22Rv1 (cell line): ENCODE measurements around the gene NAA40.
A peak's percentile ranks its signal among the peaks of the same experiment; 100 is the strongest.

Source experiments
- H3K27ac ChIP-seq: fragments of 450-650 bp; 2 replicates; pipeline ENCODE4 v1.5.1; 2017
- ZFX ChIP-seq: fragments of 450-650 bp; IDR thresholded peaks from 2 replicates; pipeline ENCODE4 v1.6.1; 2017; ENCODE audit warnings: antibody characterized with exemption, borderline replicate concordance
- TF ChIP-seq, protein P1 (sequence below): fragments of 450-650 bp; IDR thresholded peaks from 2 replicates; pipeline ENCODE4 v1.5.1; 2017; ENCODE audit warnings: mild to moderate bottlenecking

The NAA40 gene

DNA sequence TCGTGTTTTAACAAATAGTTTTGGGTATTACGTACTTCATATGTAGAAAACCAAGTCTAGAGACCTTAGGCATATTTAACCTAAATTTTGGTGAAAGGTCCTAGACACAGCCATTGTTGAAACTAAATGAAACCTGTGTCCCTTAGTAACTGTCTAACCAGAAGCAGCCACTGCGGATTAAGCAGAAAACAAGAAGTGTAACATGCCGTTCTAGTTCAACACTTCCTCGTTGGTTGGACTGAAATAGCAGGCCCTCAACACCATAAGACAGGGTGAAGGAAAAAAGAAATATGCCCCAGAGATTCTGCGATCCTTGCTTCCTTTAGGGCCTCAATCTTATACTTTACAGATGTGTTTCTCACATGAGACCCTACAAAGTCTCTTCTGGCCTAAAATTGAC lies 2.0 kb downstream of the NAA40 start:
- no peak overlapping the region for H3K27ac ChIP-seq
- TF ChIP-seq ZFX, result no peak
- TF ChIP-seq, protein P1, sequence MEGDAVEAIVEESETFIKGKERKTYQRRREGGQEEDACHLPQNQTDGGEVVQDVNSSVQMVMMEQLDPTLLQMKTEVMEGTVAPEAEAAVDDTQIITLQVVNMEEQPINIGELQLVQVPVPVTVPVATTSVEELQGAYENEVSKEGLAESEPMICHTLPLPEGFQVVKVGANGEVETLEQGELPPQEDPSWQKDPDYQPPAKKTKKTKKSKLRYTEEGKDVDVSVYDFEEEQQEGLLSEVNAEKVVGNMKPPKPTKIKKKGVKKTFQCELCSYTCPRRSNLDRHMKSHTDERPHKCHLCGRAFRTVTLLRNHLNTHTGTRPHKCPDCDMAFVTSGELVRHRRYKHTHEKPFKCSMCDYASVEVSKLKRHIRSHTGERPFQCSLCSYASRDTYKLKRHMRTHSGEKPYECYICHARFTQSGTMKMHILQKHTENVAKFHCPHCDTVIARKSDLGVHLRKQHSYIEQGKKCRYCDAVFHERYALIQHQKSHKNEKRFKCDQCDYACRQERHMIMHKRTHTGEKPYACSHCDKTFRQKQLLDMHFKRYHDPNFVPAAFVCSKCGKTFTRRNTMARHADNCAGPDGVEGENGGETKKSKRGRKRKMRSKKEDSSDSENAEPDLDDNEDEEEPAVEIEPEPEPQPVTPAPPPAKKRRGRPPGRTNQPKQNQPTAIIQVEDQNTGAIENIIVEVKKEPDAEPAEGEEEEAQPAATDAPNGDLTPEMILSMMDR, result no peak

DNA sequence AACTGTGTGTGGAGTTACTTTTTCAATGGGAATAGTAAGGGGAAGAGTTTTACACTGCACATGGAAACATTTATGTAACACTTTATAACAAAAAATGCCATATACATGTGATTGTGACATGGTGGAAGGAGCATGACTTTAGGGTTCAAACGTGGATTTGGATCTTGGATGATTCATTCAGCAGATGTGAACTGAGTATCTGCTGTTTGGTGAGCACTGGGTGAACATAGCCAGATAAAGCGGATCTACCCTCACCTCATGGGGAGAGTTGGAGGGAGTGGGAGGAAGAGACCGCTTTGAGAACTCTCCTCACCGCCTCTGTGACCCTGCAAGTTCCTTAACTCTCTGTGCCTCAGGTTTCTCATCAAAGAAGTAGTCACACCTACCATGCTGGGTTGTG lies 3.1 kb downstream of the NAA40 start:
- no peak overlapping the region for H3K27ac ChIP-seq
- TF ChIP-seq, protein P1, result no peak
- no peak for TF ChIP-seq ZFX

DNA sequence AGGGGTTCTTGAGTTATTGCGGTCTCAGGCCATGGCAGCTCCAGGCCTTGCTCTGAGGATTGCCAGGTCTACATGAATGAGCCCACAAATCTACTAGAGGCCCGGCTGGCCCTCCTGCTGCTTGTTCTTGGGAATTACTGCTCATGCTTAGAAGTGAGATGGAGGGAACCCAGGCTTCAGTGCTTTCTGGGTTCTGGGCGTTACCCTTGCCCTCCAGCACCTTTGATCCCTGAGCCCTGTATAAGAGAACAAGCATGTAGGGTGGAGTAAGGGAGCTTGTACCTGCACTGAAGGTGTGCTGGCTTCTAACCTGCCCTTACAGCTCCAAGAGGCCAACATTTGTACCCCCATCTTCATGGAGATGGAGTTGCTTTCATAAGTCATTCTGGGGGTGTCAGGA lies 4.0 kb downstream of the NAA40 start:
- no peak overlapping the region for H3K27ac ChIP-seq
- TF ChIP-seq, protein P1, result no peak
- TF ChIP-seq ZFX, result no peak

DNA sequence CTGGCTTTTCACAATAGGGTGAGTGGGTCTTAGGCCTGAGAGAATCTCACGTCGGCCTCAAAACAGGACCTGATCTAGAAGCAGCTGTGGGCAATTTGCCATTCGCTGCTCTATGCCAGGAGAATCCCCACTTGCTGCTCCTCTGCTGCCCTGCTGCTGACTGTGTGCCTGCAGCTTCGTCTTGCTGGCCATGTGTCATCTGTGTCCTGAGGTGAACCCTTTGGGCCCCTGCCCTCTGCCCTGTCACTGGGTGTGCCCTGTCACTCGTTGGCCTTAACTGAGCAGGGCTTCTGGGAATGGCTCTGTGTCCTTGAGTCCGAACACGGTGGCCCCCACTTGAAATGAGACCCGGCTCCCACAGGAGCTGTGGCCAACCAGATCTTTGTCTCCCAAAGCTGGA lies 6.2 kb downstream of the NAA40 start:
- H3K27ac ChIP-seq, result 0 out of 2 replicates have a peak overlapping the region, but pooled peaks have one; percentile 20
- TF ChIP-seq, protein P1, result no peak
- no peak for TF ChIP-seq ZFX

DNA sequence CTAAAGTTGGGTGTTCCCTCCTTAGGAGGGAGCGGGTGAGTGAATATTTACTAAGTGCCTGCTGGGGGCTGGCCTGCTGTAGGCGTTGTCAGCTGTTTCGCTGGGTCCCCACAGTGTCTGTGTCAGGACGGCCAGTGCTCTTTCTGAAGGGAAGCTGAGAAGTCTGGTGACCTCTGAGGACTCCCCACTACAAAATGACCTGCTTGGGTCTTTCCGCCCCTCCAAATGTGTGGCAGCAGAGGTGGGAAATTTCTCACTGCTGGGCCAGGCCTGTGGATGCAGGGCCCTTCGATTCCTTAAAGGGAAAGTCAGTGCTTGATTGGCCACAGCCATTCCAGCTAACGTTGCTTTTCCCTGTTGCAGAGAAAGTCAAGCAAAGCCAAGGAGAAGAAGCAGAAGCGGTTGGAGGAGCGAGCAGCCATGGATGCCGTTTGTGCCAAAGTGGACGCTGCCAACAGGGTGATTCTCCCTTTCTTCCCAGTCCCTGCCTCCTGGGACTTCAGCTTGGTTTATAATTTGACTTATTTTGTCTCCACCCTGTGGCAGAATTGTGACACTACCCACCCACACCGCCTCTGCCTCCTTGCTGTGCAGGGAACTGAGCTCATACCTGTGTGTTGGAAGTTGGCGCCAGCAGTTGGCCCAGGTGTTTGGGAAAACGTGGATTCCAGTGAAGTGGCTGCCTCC lies 6.8 kb downstream of the NAA40 start:
- TF ChIP-seq ZFX, result no peak
- TF ChIP-seq, protein P1, result peak; percentile 74
- 0 out of 2 replicates have a peak overlapping the region, but pooled peaks have one; percentile 20 for H3K27ac ChIP-seq

DNA sequence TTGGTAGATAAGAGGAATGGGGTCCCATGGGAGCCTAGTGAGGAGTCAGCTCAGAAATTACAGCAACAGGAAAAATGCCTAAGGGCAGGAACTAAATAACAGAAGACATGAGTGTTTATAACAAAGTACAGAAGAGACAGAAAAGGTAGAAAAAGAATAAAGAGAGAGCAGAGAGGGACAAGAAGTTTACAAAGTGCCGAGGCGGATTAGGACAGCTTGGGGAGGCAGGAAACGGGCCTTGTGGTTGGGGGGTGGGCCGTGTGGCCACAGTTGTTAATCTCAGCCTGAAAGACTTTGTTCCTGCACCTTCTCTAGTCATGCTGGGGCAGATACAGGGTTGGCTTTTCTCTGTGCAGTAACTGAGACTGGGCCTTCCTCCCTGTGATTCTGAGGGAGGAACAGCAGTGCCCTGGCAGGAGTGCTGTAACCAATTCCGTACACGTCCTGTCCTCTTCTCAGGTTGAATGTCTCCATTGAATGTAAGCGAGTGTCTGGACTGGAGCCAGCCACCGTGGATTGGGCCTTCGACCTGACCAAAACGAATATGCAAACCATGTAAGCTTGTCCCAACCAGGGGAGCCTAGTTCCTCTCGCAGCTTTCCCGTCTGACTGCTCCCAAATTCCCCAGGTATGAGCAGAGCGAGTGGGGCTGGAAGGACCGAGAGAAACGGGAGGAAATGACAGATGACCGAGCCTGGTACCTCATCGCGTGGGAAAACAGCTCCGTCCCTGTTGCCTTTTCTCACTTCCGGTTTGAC lies 13.2 kb downstream of the NAA40 start:
- no peak overlapping the region for H3K27ac ChIP-seq
- TF ChIP-seq, protein P1, result no peak
- TF ChIP-seq ZFX, result no peak

DNA sequence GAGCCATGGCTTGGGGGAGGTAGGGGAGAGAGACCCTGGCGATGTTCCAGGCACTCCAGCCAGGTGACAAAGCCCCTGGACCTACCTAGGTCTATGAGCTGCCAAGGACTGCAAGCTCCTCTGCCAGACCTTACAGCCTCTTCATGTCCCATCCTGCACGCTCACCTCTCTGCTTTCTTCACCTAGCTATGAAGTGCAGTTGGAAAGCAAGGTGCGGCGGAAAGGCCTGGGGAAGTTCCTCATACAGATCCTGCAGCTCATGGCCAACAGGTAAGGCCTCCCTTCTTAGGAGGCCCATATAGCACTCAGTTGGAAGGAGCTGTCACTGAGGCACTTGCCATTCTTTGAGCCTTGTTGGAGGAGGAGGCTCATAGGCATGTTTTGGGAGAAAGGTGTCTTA lies 13.8 kb downstream of the NAA40 start:
- H3K27ac ChIP-seq, result no peak overlapping the region
- no peak for TF ChIP-seq ZFX
- TF ChIP-seq, protein P1, result no peak
